ENCODE measurements around the gene KIAA0825.
A peak's percentile ranks its signal among the peaks of the same experiment; 100 is the strongest.

KIAA0825 gene

DNA sequence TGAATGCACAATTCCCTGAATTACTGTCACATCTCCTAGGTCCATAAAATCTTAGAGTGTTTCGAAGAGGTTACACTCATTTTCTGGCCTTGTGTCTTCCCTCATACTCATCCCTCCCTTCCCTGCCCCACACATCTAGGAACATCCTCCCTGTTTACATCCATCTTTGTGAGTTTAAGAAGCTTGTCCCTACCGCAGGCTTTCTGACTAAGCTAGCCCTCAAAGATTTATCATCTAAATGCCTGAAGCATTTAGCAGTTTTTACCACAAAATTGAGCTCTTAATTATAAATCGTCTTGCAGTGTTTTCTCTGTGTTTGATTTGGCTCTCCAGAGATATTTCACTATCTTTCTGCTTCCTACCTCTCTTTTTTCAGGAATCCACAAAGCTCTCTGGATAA lies 374.8 kb downstream of the KIAA0825 start:
- peak; percentile 41 for DNase-seq (ENCODE audit: low read depth, low spot score)

DNA sequence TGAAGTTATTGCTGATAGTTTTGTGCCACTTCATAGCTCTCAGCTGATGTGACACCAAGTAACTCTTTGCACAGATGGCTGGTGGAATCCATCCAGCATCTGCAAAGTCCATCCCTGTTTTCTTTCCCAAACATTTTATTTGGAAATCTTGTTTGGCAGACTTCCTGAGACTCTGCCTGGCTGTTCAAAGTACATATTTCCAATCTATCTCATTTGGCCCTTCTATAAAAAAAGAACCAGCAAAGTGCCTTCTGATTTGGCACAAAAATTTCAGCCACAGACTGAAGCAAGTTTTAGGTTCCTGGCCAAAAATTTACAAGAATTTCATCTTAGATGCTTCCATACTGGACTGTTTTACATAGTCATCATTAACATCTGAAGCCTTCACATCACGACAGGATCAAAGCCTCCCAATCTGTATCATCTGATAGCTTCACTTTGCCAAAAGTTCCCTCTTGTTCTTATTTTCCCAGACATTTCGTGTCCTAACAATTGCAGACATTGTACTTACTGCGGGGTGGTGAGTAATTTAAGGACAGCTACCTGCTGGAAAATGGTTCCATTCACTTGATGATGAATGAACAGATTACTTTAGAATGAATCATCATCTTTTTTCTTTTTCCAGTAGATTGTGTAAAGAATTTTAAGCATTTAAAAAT lies 377.3 kb downstream of the KIAA0825 start:
- peak; percentile 72 for DNase-seq (ENCODE audit: low read depth, low spot score)

- peak; percentile 58 for DNase-seq (ENCODE audit: low read depth, low spot score)
Observed at GRCh38 chr5:94240596-94240992, 377.8 kb downstream of the KIAA0825 start.

DNA sequence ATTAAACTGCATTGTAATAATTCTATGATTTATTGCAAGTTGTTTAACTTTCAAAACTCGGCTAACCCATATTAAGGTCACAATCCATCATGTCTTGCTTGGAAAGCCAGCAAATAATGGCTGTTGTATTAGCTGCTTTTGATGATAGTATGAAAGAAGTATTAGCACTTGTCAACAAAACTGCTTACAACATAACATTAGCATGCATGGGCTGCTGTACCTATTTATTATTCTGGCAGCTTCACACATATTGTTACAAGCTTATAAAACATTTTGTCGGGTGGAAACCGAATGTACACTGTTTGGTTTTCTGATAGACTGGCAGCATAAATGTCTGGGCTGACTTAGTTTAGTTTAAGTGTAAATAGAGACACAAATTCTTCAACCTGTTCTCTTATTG lies 378.3 kb downstream of the KIAA0825 start:
- DNase-seq (ENCODE audit: low read depth, low spot score) = peak; percentile 15

GRCh38 chr5:94239266-94239665 lies 379.1 kb downstream of the KIAA0825 start:
- no peak for DNase-seq (ENCODE audit: low read depth, low spot score)

- no peak for DNase-seq (ENCODE audit: low read depth, low spot score)
Observed at GRCh38 chr5:94234987-94235386, 383.4 kb downstream of the KIAA0825 start.

DNA sequence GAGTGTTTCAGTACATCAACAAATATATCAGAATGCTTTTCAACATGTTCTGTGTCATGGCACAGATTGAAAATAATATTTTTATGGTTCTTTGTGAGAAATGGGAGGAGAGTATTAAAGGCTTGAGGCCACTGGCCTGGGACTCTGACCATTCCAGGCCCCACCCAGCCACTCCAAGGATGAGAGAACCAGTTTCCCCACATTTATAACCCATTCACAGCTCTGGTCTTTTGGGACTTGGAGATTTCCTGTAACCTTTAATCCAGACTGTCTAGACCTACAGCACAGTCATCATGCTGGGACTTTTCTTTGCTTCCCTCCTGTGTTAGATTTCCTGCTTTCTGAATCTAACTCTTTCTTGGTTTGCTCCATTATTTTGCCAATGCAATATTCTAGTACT lies 389.6 kb downstream of the KIAA0825 start:
- DNase-seq (ENCODE audit: low read depth, low spot score) = no peak

DNA sequence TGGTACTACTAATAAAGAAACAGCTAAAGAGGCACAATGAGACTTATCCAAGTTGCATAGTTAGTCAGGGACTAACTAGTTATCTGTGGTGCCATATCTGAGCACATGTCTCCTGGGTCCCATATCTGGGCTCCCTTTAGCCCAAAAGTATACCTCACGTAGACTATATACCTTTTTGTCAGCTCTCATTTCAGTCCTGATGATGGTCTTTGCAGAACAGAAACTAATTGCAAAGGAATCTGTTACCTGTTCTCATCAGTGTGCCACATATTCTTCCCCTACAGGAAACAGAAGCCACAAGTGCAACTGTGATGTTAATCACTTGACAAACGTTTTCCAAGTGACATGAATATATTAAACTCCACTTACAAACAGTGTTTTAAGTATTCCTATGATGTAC lies 395.2 kb downstream of the KIAA0825 start:
- no peak for DNase-seq (ENCODE audit: low read depth, low spot score)

DNA sequence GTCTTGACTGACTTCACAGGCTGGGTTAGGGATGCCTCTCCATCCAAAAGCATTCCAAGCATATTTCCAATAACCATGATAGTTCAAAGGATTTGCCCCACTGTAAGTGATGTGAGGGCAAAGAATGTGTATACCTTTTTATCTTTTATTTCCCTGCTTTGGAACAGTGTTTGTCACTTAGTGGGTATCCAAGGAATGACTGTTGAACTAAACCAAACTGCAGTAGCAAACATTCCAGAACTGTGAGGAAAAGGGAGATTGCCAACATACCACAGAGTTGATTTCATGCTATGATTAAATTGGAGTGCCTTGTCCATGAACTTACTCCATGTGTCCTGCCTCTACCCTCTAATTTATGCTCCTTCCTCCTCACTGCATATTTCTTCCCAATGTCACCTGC lies 400.0 kb downstream of the KIAA0825 start:
- peak; percentile 94 for DNase-seq (ENCODE audit: low read depth, low spot score)

GRCh38 chr5:94217745-94218144 lies 400.7 kb downstream of the KIAA0825 start:
- peak; percentile 41 for DNase-seq (ENCODE audit: low read depth, low spot score)

- peak; percentile 17 for DNase-seq (ENCODE audit: low read depth, low spot score)
Observed at GRCh38 chr5:94217216-94217615, 401.2 kb downstream of the KIAA0825 start.

DNA sequence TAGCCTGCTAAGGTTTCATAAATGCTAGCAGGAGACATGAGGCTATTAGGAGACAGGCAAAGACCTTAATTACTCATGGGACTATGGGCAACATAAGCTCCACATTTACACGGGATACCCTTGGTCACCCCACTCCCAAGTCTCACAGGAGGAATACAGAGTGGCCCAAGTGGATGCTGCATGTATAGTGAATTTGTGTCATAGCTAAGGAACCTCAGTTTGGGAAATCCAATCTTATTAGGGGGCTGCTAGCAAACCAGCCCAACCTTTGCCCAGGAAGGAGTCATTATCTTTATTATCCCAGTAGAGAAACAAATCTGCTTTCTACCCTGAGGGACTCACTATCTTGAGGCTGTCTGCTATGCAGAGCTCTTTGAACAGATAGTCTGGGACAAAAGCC lies 405.9 kb downstream of the KIAA0825 start:
- no peak for DNase-seq (ENCODE audit: low read depth, low spot score)

- no peak for DNase-seq (ENCODE audit: low read depth, low spot score)
Observed at GRCh38 chr5:94209774-94210355, 408.5 kb downstream of the KIAA0825 start.

GRCh38 chr5:94209272-94209671 lies 409.1 kb downstream of the KIAA0825 start:
- DNase-seq (ENCODE audit: low read depth, low spot score) = no peak

DNA sequence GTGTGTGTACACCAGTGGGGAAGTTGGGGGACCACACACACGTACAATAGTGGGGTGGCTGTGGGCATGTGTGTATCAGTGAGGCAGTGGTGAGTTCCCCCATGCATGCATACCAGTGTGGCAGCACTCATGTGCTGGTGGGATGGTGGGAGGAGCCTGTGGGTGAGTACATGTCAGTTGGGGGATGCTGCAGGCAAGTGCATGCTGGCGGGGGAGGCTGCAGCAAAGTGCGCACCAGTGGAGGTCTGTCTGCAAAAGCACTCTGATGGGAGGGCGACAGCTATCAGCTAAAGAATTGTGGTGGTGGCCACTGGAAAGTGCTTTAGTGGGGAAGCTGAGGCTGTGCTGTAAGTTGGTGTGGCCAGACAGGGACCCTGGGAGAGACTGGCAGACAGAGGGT lies 418.8 kb downstream of the KIAA0825 start:
- no peak for DNase-seq (ENCODE audit: low read depth, low spot score)

DNA sequence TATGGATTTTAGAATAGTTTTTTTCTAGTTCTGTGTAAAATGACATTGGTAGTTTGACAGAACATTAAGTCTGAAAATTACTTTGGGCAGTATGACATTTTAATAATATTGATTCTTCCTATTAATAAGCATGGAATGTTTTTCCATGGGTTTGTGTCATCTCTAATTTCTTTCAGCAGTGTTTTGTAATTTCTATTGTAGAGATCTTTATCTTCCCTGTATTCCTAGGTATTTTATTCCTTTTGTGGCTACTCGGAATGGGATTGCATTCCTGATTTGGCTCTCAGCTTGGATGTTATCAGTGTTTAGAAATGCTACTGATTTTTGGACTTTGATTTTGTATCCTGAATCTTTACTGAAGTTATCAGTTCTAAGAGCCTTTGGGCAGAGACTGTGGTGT lies 420.4 kb downstream of the KIAA0825 start:
- no peak for DNase-seq (ENCODE audit: low read depth, low spot score)

GRCh38 chr5:94196953-94197352 lies 421.5 kb downstream of the KIAA0825 start:
- no peak for DNase-seq (ENCODE audit: low read depth, low spot score)

- no peak for DNase-seq (ENCODE audit: low read depth, low spot score)
Observed at GRCh38 chr5:94192658-94193391, 425.6 kb downstream of the KIAA0825 start.

GRCh38 chr5:94191604-94192003 lies 426.8 kb downstream of the KIAA0825 start:
- DNase-seq (ENCODE audit: low read depth, low spot score) = no peak

DNA sequence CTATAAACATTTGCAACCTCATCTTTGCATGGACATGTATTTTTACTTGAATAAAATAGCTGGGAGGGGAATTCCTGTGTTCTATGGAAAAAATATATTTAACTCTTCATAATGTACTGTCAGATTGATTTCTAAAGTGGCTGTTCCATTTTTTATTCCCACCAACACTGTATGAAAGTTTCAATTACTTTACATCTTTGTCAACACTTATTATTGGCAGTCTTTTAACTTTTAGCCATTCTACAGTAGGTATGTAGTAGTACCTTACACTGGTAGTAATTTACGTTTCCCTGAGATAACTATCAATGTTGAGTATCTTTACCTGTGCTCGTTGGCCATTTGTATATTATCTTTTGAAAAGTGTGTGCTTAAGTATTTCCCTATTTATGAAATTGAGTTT lies 429.7 kb downstream of the KIAA0825 start:
- no peak for DNase-seq (ENCODE audit: low read depth, low spot score)

- DNase-seq (ENCODE audit: low read depth, low spot score) = no peak
Observed at GRCh38 chr5:94184870-94185269, 433.5 kb downstream of the KIAA0825 start.

DNA sequence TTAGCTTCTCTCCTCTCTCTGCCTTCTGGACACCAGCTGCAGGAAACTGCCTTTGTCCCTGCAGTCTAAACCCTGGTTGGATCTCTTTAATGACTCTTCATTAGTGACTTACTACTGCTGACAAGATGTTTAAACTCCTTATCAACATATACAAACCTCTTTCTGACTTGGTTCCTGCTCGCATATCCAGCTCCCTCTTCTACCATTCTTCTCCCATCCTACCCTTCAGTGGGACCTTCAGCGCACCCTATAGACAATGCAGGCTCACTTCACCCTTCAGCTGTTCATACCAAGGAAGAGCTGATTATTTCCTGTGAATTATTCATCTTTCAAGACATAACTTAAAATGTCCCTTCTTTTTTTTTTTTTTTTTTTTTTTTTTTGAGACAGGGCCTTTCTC lies 436.5 kb downstream of the KIAA0825 start:
- no peak for DNase-seq (ENCODE audit: low read depth, low spot score)

DNA sequence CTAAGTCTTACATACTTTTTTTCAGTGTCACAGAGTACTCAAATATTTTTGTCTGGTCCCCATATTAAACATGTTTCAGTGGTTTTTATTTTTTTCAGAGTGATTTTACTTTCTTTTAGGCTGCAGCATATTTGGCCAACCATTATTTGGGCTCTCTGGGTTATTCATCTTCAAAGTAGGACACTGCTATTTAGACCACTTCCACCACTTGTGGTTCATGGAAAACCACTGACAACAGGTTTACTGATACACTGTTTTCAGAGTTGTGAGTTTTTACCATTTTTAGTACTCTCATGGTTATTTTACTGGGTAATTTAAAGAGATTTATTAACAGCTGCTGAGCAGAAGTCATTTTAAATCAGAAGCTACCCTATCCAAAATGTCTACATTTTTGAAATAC lies 437.6 kb downstream of the KIAA0825 start:
- no peak for DNase-seq (ENCODE audit: low read depth, low spot score)

Data from astrocyte of the hippocampus (primary cell).